HL-60 (cell line): ENCODE results near the gene S100A6.

ENCODE experiments used
- POLR2AphosphoS5 ChIP-seq: IDR thresholded peaks from 2 replicates; pipeline ENCODE4 v1.6.1; 2012; ENCODE audit warnings: low read depth
- TF ChIP-seq, protein P1 (sequence below): IDR thresholded peaks from one replicate; pipeline ENCODE4 v1.5.1; 2011; ENCODE audit warnings: low read length, control low read depth, inconsistent platforms; ENCODE audit not compliant: insufficient read depth
- TF ChIP-seq, protein P2 (sequence below): IDR thresholded peaks from 2 replicates; pipeline ENCODE4 v1.6.1; 2012; ENCODE audit warnings: low read depth; ENCODE audit not compliant: insufficient replicate concordance

DNA sequence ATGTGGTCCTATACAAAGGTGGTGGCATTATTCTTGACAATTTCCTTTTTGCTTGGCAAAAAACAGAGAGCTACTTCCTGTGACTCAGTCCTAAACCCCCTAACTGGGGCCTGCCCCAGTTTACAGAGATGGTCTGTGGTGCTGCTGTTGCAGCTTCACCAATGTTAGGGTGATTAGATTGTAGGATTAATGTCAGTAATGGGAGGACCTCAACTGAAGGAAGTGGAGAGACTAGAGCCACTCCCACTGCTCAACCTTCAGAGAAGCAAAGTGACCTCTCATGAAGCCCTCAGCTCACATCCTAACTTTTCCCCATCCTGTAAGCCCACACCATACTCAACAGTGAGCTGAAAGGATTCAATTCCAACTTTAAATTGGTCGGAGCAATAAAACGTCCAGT is 3.6 kb downstream of the S100A6 start:
- TF ChIP-seq, protein P1, sequence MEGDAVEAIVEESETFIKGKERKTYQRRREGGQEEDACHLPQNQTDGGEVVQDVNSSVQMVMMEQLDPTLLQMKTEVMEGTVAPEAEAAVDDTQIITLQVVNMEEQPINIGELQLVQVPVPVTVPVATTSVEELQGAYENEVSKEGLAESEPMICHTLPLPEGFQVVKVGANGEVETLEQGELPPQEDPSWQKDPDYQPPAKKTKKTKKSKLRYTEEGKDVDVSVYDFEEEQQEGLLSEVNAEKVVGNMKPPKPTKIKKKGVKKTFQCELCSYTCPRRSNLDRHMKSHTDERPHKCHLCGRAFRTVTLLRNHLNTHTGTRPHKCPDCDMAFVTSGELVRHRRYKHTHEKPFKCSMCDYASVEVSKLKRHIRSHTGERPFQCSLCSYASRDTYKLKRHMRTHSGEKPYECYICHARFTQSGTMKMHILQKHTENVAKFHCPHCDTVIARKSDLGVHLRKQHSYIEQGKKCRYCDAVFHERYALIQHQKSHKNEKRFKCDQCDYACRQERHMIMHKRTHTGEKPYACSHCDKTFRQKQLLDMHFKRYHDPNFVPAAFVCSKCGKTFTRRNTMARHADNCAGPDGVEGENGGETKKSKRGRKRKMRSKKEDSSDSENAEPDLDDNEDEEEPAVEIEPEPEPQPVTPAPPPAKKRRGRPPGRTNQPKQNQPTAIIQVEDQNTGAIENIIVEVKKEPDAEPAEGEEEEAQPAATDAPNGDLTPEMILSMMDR = no peak
- no peak for TF ChIP-seq POLR2AphosphoS5
- TF ChIP-seq, protein P2, sequence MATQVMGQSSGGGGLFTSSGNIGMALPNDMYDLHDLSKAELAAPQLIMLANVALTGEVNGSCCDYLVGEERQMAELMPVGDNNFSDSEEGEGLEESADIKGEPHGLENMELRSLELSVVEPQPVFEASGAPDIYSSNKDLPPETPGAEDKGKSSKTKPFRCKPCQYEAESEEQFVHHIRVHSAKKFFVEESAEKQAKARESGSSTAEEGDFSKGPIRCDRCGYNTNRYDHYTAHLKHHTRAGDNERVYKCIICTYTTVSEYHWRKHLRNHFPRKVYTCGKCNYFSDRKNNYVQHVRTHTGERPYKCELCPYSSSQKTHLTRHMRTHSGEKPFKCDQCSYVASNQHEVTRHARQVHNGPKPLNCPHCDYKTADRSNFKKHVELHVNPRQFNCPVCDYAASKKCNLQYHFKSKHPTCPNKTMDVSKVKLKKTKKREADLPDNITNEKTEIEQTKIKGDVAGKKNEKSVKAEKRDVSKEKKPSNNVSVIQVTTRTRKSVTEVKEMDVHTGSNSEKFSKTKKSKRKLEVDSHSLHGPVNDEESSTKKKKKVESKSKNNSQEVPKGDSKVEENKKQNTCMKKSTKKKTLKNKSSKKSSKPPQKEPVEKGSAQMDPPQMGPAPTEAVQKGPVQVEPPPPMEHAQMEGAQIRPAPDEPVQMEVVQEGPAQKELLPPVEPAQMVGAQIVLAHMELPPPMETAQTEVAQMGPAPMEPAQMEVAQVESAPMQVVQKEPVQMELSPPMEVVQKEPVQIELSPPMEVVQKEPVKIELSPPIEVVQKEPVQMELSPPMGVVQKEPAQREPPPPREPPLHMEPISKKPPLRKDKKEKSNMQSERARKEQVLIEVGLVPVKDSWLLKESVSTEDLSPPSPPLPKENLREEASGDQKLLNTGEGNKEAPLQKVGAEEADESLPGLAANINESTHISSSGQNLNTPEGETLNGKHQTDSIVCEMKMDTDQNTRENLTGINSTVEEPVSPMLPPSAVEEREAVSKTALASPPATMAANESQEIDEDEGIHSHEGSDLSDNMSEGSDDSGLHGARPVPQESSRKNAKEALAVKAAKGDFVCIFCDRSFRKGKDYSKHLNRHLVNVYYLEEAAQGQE = no peak
